Measurements from ENCODE around the gene ARHGEF2. TPM values are rescaled to one million over a fixed set of nuclear protein-coding genes. Genes with fewer than 3 reads are reported as not detected.

ARHGEF2 gene
- total RNA-seq, 1 donor from 2014 or later = 57.1 TPM

- Histone ChIP-seq H3K36me3 (ENCODE audit: control insufficient read depth, insufficient read depth, low read length) (peaks cover 50% of the 10 kb centered on the region), H3K27me3 (ENCODE audit: control insufficient read depth, insufficient read depth, low read length) (no peaks in the 10 kb centered on the region), H3K4me3 (ENCODE audit: low read depth, low read length) (no peak overlapping the region)
- FAIRE-seq = no peak
- no peak for TF ChIP-seq CTCF (IDR thresholded peaks at IDR 0.05; ENCODE audit: insufficient read depth, low read length, severe bottlenecking)
- DNase-seq (ENCODE audit: low read depth) = no peak
Measured at GRCh38 chr1:155950829-155951228, 27.5 kb downstream of the ARHGEF2 start.

GRCh38 chr1:155947741-155948140 lies 30.6 kb downstream of the ARHGEF2 start:
- no peaks in the 10 kb centered on the region for H3K27me3 ChIP-seq (ENCODE audit: control insufficient read depth, insufficient read depth, low read length)
- H3K36me3 ChIP-seq (ENCODE audit: control insufficient read depth, insufficient read depth, low read length) = peaks cover 37% of the 10 kb centered on the region
- DNase-seq (ENCODE audit: low read depth) (no peak), FAIRE-seq (no peak)
- TF ChIP-seq CTCF (IDR thresholded peaks at IDR 0.05; ENCODE audit: insufficient read depth, low read length, severe bottlenecking) = no peak
- H3K4me3 ChIP-seq (ENCODE audit: low read depth, low read length) = no peak overlapping the region

- Histone ChIP-seq H3K36me3 (ENCODE audit: control insufficient read depth, insufficient read depth, low read length) (peaks cover 33% of the 10 kb centered on the region), H3K4me3 (ENCODE audit: low read depth, low read length) (no peak overlapping the region), H3K27me3 (ENCODE audit: control insufficient read depth, insufficient read depth, low read length) (no peaks in the 10 kb centered on the region)
- TF ChIP-seq CTCF (IDR thresholded peaks at IDR 0.05; ENCODE audit: insufficient read depth, low read length, severe bottlenecking) = no peak
- DNase-seq (ENCODE audit: low read depth) (no peak), FAIRE-seq (no peak)
Measured at GRCh38 chr1:155947292-155947691, 31.1 kb downstream of the ARHGEF2 start.

- no peak for DNase-seq (ENCODE audit: low read depth)
- Histone ChIP-seq H3K4me3 (ENCODE audit: low read depth, low read length) (no peak overlapping the region), H3K27me3 (ENCODE audit: control insufficient read depth, insufficient read depth, low read length) (no peaks in the 10 kb centered on the region), H3K36me3 (ENCODE audit: control insufficient read depth, insufficient read depth, low read length) (peaks cover 27% of the 10 kb centered on the region)
- FAIRE-seq = no peak
- TF ChIP-seq CTCF (IDR thresholded peaks at IDR 0.05; ENCODE audit: insufficient read depth, low read length, severe bottlenecking) = no peak
Measured at GRCh38 chr1:155946633-155947219, 31.6 kb downstream of the ARHGEF2 start.

- no peak for TF ChIP-seq CTCF (IDR thresholded peaks at IDR 0.05; ENCODE audit: insufficient read depth, low read length, severe bottlenecking)
- DNase-seq (ENCODE audit: low read depth) (no peak), FAIRE-seq (no peak)
- no peak overlapping the region for H3K4me3 ChIP-seq (ENCODE audit: low read depth, low read length)
- no peaks in the 10 kb centered on the region for H3K27me3 ChIP-seq (ENCODE audit: control insufficient read depth, insufficient read depth, low read length)
- H3K36me3 ChIP-seq (ENCODE audit: control insufficient read depth, insufficient read depth, low read length) = peaks cover 7% of the 10 kb centered on the region
Measured at GRCh38 chr1:155944444-155944799, 33.9 kb downstream of the ARHGEF2 start.

GRCh38 chr1:155942578-155943141 lies 35.7 kb downstream of the ARHGEF2 start:
- DNase-seq (ENCODE audit: low read depth) (no peak), FAIRE-seq (no peak)
- TF ChIP-seq CTCF (IDR thresholded peaks at IDR 0.05; ENCODE audit: insufficient read depth, low read length, severe bottlenecking) = no peak
- no peaks in the 10 kb centered on the region for H3K27me3 ChIP-seq (ENCODE audit: control insufficient read depth, insufficient read depth, low read length)
- H3K4me3 ChIP-seq (ENCODE audit: low read depth, low read length) = no peak overlapping the region
- H3K36me3 ChIP-seq (ENCODE audit: control insufficient read depth, insufficient read depth, low read length) = peaks cover 3% of the 10 kb centered on the region

All from bronchial epithelial cell (primary cell).